ENCODE data around the gene IFNG-AS1.

The IFNG-AS1 gene

GRCh38 chr12:67994046-67994445, 4.8 kb downstream of the IFNG-AS1 start:
- DNase-seq (ENCODE audit: low read depth in 2 of 2), result no peak

- DNase-seq (ENCODE audit: low read depth in 2 of 2), result no peak
Measured at GRCh38 chr12:67996347-67996746, 7.1 kb downstream of the IFNG-AS1 start.

GRCh38 chr12:67998379-67998778, 9.1 kb downstream of the IFNG-AS1 start:
- DNase-seq (ENCODE audit: low read depth in 2 of 2), result no peak

- DNase-seq (ENCODE audit: low read depth in 2 of 2), result no peak
Measured at GRCh38 chr12:67999244-67999643, 10.0 kb downstream of the IFNG-AS1 start.

GRCh38 chr12:68001486-68002466, 12.5 kb downstream of the IFNG-AS1 start:
- no peak for DNase-seq (ENCODE audit: low read depth in 2 of 2)

- no peak for DNase-seq (ENCODE audit: low read depth in 2 of 2)
Measured at GRCh38 chr12:68003777-68004176, 14.5 kb downstream of the IFNG-AS1 start.

GRCh38 chr12:68007033-68007432, 17.8 kb downstream of the IFNG-AS1 start:
- no peak for DNase-seq (ENCODE audit: low read depth in 2 of 2)

- no peak for DNase-seq (ENCODE audit: low read depth in 2 of 2)
Measured at GRCh38 chr12:68007466-68007865, 18.2 kb downstream of the IFNG-AS1 start.

GRCh38 chr12:68011206-68011881, 22.1 kb downstream of the IFNG-AS1 start:
- DNase-seq (ENCODE audit: low read depth in 2 of 2), result no peak

GRCh38 chr12:68011882-68012207, 22.6 kb downstream of the IFNG-AS1 start:
- DNase-seq (ENCODE audit: low read depth in 2 of 2), result no peak

GRCh38 chr12:68012712-68013111, 23.5 kb downstream of the IFNG-AS1 start:
- DNase-seq (ENCODE audit: low read depth in 2 of 2), result no peak

GRCh38 chr12:68013181-68013580, 23.9 kb downstream of the IFNG-AS1 start:
- no peak for DNase-seq (ENCODE audit: low read depth in 2 of 2)

- no peak for DNase-seq (ENCODE audit: low read depth in 2 of 2)
Measured at GRCh38 chr12:68016136-68016535, 26.9 kb downstream of the IFNG-AS1 start.

- no peak for DNase-seq (ENCODE audit: low read depth in 2 of 2)
Measured at GRCh38 chr12:68018315-68018714, 29.1 kb downstream of the IFNG-AS1 start.

- DNase-seq (ENCODE audit: low read depth in 2 of 2), result no peak
Measured at GRCh38 chr12:68020049-68020448, 30.8 kb downstream of the IFNG-AS1 start.

- no peak for DNase-seq (ENCODE audit: low read depth in 2 of 2)
Measured at GRCh38 chr12:68020699-68021098, 31.5 kb downstream of the IFNG-AS1 start.

GRCh38 chr12:68028647-68029046, 39.4 kb downstream of the IFNG-AS1 start:
- no peak for DNase-seq (ENCODE audit: low read depth in 2 of 2)

- DNase-seq (ENCODE audit: low read depth in 2 of 2), result no peak
Measured at GRCh38 chr12:68030248-68030647, 41.0 kb downstream of the IFNG-AS1 start.

GRCh38 chr12:68031174-68031573, 41.9 kb downstream of the IFNG-AS1 start:
- DNase-seq (ENCODE audit: low read depth in 2 of 2), result no peak

- no peak for DNase-seq (ENCODE audit: low read depth in 2 of 2)
Measured at GRCh38 chr12:68031881-68032739, 42.9 kb downstream of the IFNG-AS1 start.

GRCh38 chr12:68034567-68034966, 45.3 kb downstream of the IFNG-AS1 start:
- no peak for DNase-seq (ENCODE audit: low read depth in 2 of 2)

- no peak for DNase-seq (ENCODE audit: low read depth in 2 of 2)
Measured at GRCh38 chr12:68036642-68037041, 47.4 kb downstream of the IFNG-AS1 start.
